HepG2 (cell line): ENCODE results near the gene ALDH3A2. TPM values are rescaled to one million over a fixed set of nuclear protein-coding genes. Genes with fewer than 3 reads are reported as not detected.

ENCODE experiments used
- ARNTL ChIP-seq: sonication (generic); formaldehyde crosslinking; IDR thresholded peaks from 2 replicates; pipeline ENCODE4 v1.4.0; 2020; ENCODE audit warnings: mild to moderate bottlenecking, missing genetic modification reagents
- FOXO1 ChIP-seq: sonication (generic); formaldehyde crosslinking; IDR thresholded peaks from 2 replicates; pipeline ENCODE4 v1.4.0; 2020; ENCODE audit warnings: missing genetic modification reagents
- HNRNPH1 ChIP-seq: fragments of 200-400 bp; formaldehyde crosslinking; optimal IDR thresholded peaks from 2 replicates; pipeline ENCODE3; 2017; ENCODE audit warnings: mild to moderate bottlenecking, low read depth, low read length
- HOXA7 ChIP-seq: sonication (generic); formaldehyde crosslinking; IDR thresholded peaks from 2 replicates; pipeline ENCODE4 v1.8.1; 2022; ENCODE audit warnings: mild to moderate bottlenecking, missing genetic modification reagents, moderate library complexity
- IRF9 ChIP-seq: sonication (generic); formaldehyde crosslinking; IDR thresholded peaks from 2 replicates; pipeline ENCODE4 v1.8.0; 2022; ENCODE audit warnings: missing genetic modification reagents, mild to moderate bottlenecking, borderline replicate concordance
- MAF1 ChIP-seq: sonication (generic); formaldehyde crosslinking; IDR thresholded peaks from 2 replicates; pipeline ENCODE4 v1.5.0; 2020; ENCODE audit warnings: missing genetic modification reagents, borderline replicate concordance
- NR2F2 ChIP-seq: IDR thresholded peaks from 2 replicates; pipeline ENCODE4 v1.6.1; 2012; ENCODE audit warnings: low read depth, inconsistent platforms, borderline replicate concordance
- PITX1 ChIP-seq: sonication (generic); formaldehyde crosslinking; IDR thresholded peaks from 2 replicates; pipeline ENCODE4 v1.5.1; 2020; ENCODE audit warnings: mild to moderate bottlenecking, missing genetic modification reagents
- RFX5 ChIP-seq: IDR thresholded peaks from 2 replicates; pipeline ENCODE4 v1.6.1; 2011; ENCODE audit warnings: low read depth, low read length, improper control_type of control experiment
- TBL1XR1 ChIP-seq: fragments of 150-350 bp; IDR thresholded peaks from 2 replicates; pipeline ENCODE4 v1.6.1; 2014; ENCODE audit warnings: borderline replicate concordance, low read length; ENCODE audit not compliant: partially characterized antibody
- TFAP4 ChIP-seq: sonication (generic); IDR thresholded peaks from 2 replicates; pipeline ENCODE4 v1.6.1; 2016; ENCODE audit warnings: low read depth, borderline replicate concordance
- THAP11 ChIP-seq: IDR thresholded peaks from 2 replicates; pipeline ENCODE4 v1.6.1; 2016; ENCODE audit warnings: missing biosample characterization, missing genetic modification reagents
- XBP1 ChIP-seq: sonication (generic); formaldehyde crosslinking; IDR thresholded peaks from 2 replicates; pipeline ENCODE4 v1.5.0; 2020; ENCODE audit warnings: missing genetic modification reagents
- YEATS2 ChIP-seq: sonication (generic); formaldehyde crosslinking; IDR thresholded peaks from 2 replicates; pipeline ENCODE4 v1.4.0; 2020; ENCODE audit warnings: missing genetic modification reagents, borderline replicate concordance
- YY1 ChIP-seq: IDR thresholded peaks from 2 replicates; pipeline ENCODE4 v1.6.1; 2011; ENCODE audit warnings: low read length, low read depth, moderate library complexity, mild to moderate bottlenecking; ENCODE audit not compliant: insufficient read depth, insufficient replicate concordance
- ZFX ChIP-seq: sonication (generic); formaldehyde crosslinking; IDR thresholded peaks from 2 replicates; pipeline ENCODE4 v1.4.0; 2020; ENCODE audit warnings: mild to moderate bottlenecking, low read depth, missing genetic modification reagents, moderate library complexity
- ZNF225 ChIP-seq: sonication (generic); formaldehyde crosslinking; IDR thresholded peaks from 2 replicates; pipeline ENCODE4 v1.4.0; 2020; ENCODE audit warnings: mild to moderate bottlenecking, missing genetic modification reagents
- ZNF296 ChIP-seq: sonication (generic); formaldehyde crosslinking; conservative IDR thresholded peaks from 2 replicates; pipeline ENCODE4 v1.5.0; 2020; ENCODE audit warnings: mild to moderate bottlenecking, missing genetic modification reagents
- ZNF333 ChIP-seq: sonication (generic); formaldehyde crosslinking; IDR thresholded peaks from 2 replicates; pipeline ENCODE4 v1.4.0; 2020; ENCODE audit warnings: mild to moderate bottlenecking, missing genetic modification reagents, borderline replicate concordance
- ZNF337 ChIP-seq: sonication (generic); formaldehyde crosslinking; IDR thresholded peaks from 2 replicates; pipeline ENCODE4 v1.5.1; 2020; ENCODE audit warnings: missing genetic modification reagents, low read depth, mild to moderate bottlenecking, borderline replicate concordance
- ZNF414 ChIP-seq: sonication (generic); formaldehyde crosslinking; IDR thresholded peaks from 2 replicates; pipeline ENCODE4 v1.5.0; 2020; ENCODE audit warnings: missing genetic modification reagents
- ZNF432 ChIP-seq: sonication (generic); formaldehyde crosslinking; IDR thresholded peaks from 2 replicates; pipeline ENCODE4 v1.5.0; 2020; ENCODE audit warnings: missing genetic modification reagents, mild to moderate bottlenecking, borderline replicate concordance
- ZNF7 ChIP-seq: IDR thresholded peaks from 2 replicates; pipeline ENCODE4 v1.6.1; 2016; ENCODE audit warnings: missing biosample characterization, missing genetic modification reagents
- ZNF724P ChIP-seq: sonication (generic); formaldehyde crosslinking; IDR thresholded peaks from 2 replicates; pipeline ENCODE4 v1.8.0; 2022; ENCODE audit warnings: missing genetic modification reagents, borderline replicate concordance
- ZNF772 ChIP-seq: sonication (generic); formaldehyde crosslinking; IDR thresholded peaks from 2 replicates; pipeline ENCODE4 v1.5.0; 2020; ENCODE audit warnings: mild to moderate bottlenecking, missing genetic modification reagents
- ZNF775 ChIP-seq: sonication (generic); formaldehyde crosslinking; IDR thresholded peaks from 2 replicates; pipeline ENCODE4 v1.4.0; 2020; ENCODE audit warnings: missing genetic modification reagents, mild to moderate bottlenecking, moderate library complexity, borderline replicate concordance
- polyA plus RNA-seq, 8 experiments: library from polyadenylated mRNA; depleted of rRNA in 3 of 8; stranded (reverse) in 7 of 8; unstranded in 1 of 8; fragments of >200 nt; fragmentation: Illumina TruSeq in 4 of 8; extraction: Trizol in 4 of 8; gene quantifications; 2 replicates each; pipeline versions ENCODE4 v1.2.1 to v1.2.3, GENCODE V29; 2011 to 2016; ENCODE audit warnings: low read depth in 4 of 8, missing spikeins in 1 of 8, mixed read lengths in 1 of 8; ENCODE audit not compliant: insufficient read depth in 1 of 8
- total RNA-seq, 5 experiments: library from RNA; depleted of rRNA; stranded (reverse); fragments of >200 nt; fragmentation: Illumina TruSeq; extraction: Trizol; gene quantifications; 2 replicates each; pipeline ENCODE4 v1.2.3, GENCODE V29; 2016; ENCODE audit warnings: low read depth in 1 of 5
- TF ChIP-seq, protein P1 (sequence below): sonication (generic); formaldehyde crosslinking; IDR thresholded peaks from 2 replicates; pipeline ENCODE4 v1.5.1; 2020; ENCODE audit warnings: missing genetic modification reagents, mild to moderate bottlenecking, borderline replicate concordance

The ALDH3A2 gene
- total and polyA plus RNA-seq, 2 of the 13 experiments (the other 11 are each of a cell fraction or from before 2014, with no cell fraction given), result 80.8 to 180 TPM

- no peak; the same call in 1 of the 2 replicates for TF ChIP-seq IRF9
- no peak for TF ChIP-seq ZNF432 (CRISPR knock-in tag)
- TF ChIP-seq PITX1 (CRISPR knock-in tag), result no peak
- TF ChIP-seq ZNF7, result no peak
- no peak for TF ChIP-seq ZNF724P (CRISPR knock-in tag)
- TF ChIP-seq RFX5, result no peak
- 0 out of 2 replicates have a peak, but pooled peaks have one; percentile 2 for TF ChIP-seq ARNTL (CRISPR knock-in tag)
- TF ChIP-seq ZNF772, result no peak
- TF ChIP-seq THAP11, result no peak
- TF ChIP-seq ZNF775 (CRISPR knock-in tag), result no peak
- TF ChIP-seq YY1, result no peak
- TF ChIP-seq ZNF296 (CRISPR knock-in tag), result no peak
- TF ChIP-seq HOXA7 (CRISPR knock-in tag), result no peak
- 0 out of 2 replicates have a peak, but pooled peaks have one; percentile 25 for TF ChIP-seq MAF1 (CRISPR knock-in tag)
- no peak for TF ChIP-seq ZFX (CRISPR knock-in tag)
- TF ChIP-seq NR2F2, result no peak
- TF ChIP-seq ZNF337 (CRISPR knock-in tag), result no peak
- TF ChIP-seq ZNF333 (CRISPR knock-in tag), result no peak
- peak; percentile 7 for TF ChIP-seq ZNF414 (CRISPR knock-in tag)
- TF ChIP-seq FOXO1 (CRISPR knock-in tag), result no peak
- peak; percentile 13; the same call in 1 of the 2 replicates for TF ChIP-seq XBP1
- TF ChIP-seq TFAP4, result peak; percentile 68; the same call in 1 of the 2 replicates
- TF ChIP-seq TBL1XR1, result no peak
- TF ChIP-seq YEATS2 (CRISPR knock-in tag), result no peak
- no peak for TF ChIP-seq ZNF225 (CRISPR knock-in tag)
- TF ChIP-seq, protein P1, sequence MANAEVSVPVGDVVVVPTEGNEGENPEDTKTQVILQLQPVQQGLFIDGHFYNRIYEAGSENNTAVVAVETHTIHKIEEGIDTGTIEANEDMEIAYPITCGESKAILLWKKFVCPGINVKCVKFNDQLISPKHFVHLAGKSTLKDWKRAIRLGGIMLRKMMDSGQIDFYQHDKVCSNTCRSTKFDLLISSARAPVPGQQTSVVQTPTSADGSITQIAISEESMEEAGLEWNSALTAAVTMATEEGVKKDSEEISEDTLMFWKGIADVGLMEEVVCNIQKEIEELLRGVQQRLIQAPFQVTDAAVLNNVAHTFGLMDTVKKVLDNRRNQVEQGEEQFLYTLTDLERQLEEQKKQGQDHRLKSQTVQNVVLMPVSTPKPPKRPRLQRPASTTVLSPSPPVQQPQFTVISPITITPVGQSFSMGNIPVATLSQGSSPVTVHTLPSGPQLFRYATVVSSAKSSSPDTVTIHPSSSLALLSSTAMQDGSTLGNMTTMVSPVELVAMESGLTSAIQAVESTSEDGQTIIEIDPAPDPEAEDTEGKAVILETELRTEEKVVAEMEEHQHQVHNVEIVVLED (CRISPR knock-in tag), result no peak
- no peak for TF ChIP-seq HNRNPH1
Observed at GRCh38 chr17:19647697-19648474, 665 bp upstream of the ALDH3A2 start (continued).
